A549 treated with Hydrocortisone at 1 μM for 4 hours (cell line): ENCODE measurements around the gene MED13L. TPM values are rescaled to one million over a fixed set of nuclear protein-coding genes. Genes with fewer than 3 reads are reported as not detected.

Experiments
- total RNA-seq: library from RNA; stranded (reverse); fragments of 200-300 nt; extraction: Qiagen RNA extraction; gene quantifications from 5 replicates; pipeline ENCODE4 v1.2.3, GENCODE V29; 2022

MED13L gene
- 21.1 to 40.5 TPM (median 27.4 TPM) in 5 replicates for total RNA-seq

DNA sequence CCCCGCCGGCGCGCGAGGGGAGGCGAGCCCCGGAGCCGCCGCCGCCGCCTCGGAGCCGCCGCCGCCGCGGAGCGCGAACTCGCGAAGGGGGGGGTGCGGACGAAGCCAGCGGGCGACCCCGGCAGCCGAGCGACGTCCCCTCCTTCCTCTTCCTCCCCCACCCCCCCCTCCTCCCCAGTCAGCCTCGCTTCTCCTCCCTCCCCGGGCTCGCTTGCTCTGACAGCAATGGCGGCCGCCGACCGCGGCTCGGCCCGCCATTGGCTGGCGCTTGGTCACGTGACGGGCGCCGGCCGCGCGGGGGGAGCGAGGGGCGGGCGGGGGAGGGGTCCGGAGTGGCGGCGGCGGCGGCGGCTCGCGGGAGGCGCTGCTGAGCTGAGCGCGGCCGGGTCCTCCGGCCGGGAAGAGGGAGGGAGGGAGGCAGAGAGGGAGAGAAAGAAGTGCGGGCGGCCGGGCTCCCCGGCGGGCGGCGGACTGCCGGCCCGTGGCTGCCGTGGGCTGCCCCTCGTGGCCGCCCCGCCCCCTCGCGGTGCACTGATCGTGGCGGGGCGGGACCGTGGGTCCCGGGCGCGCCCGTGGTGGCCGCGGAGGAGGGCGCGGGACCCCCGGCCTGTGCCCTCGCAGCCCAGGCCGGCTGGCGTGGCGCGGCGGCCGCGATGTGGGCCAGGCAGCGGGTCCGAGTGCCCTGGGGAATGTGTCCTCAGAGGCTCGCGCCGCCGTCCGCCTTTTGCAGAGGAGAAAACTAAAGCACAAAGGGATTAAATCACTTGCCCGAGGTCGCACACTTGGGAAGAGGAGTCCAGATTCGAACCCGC, at the start of gene MED13L:
MED13L (minus strand) TSS at position 227 of the 812 bp plus-strand sequence. CDS start 562 bp downstream, outside the sequence.

